AG04449 (cell line): Measurements from ENCODE around the gene GCLM.

Experiments used
- CTCF ChIA-PET: fragments of 350-600 bp; formaldehyde crosslinking; extraction: SDS; loops from one replicate; lab custom pipeline; 2021; ENCODE audit warnings: antibody characterized with exemption; lab: Yijun Ruan, JAX
- POLR2A ChIA-PET: fragments of 400-600, 350-600 bp; formaldehyde crosslinking; extraction: SDS; loops from one replicate; lab custom pipeline; 2020; ENCODE audit warnings: antibody characterized with exemption, inconsistent platforms; lab: Yijun Ruan, JAX
- DNase-seq: peaks from one replicate; pipeline ENCODE4 v3.0.0-alpha.2; 2010; ENCODE audit warnings: low read depth, low spot score
- H3K4me3 ChIP-seq: 2 replicates; pipeline ENCODE4 v1.5.1; 2011; ENCODE audit warnings: low read depth, mild to moderate bottlenecking, control low read depth, low read length
- CTCF ChIP-seq: IDR thresholded peaks from one replicate; pipeline ENCODE4 v1.5.1; 2011; ENCODE audit warnings: mild to moderate bottlenecking, moderate library complexity, low read length, control low read depth, inconsistent platforms; ENCODE audit not compliant: insufficient read depth; ENCODE audit errors: missing control alignments

GCLM gene

GRCh38 chr1:93904228-93904627, 5.0 kb downstream of the GCLM start:
- no peak for TF ChIP-seq CTCF
- no peak overlapping the region for H3K4me3 ChIP-seq
- ChIA-PET POLR2A (no interaction called here), CTCF (interaction anchor here (1.3 kb wide), 1 partner anchor 432 kb away, joined by 5 read pairs; no protein-coding TSS in a partner anchor)
- DNase-seq, result no peak

GRCh38 chr1:93900723-93901504, 8.3 kb downstream of the GCLM start:
- no peak for TF ChIP-seq CTCF
- DNase-seq, result no peak
- ChIA-PET CTCF (interaction anchor here (1.2 to 1.5 kb wide), 4 partner anchors 9 to 596 kb away, joined by 3 to 4 read pairs (median 4); partner anchors contain the start of gene GCLM), POLR2A (no interaction called here)
- no peak overlapping the region for H3K4me3 ChIP-seq

- POLR2A ChIA-PET, result no interaction called here
- CTCF ChIA-PET, result interaction anchor here (1.5 kb wide), 2 partner anchors 14 to 436 kb away, joined by 4 read pairs; no protein-coding TSS in a partner anchor
Measured at GRCh38 chr1:93899543-93900207, 9.6 kb downstream of the GCLM start.

GRCh38 chr1:93888900-93889299, 20.3 kb downstream of the GCLM start:
- DNase-seq, result no peak
- CTCF ChIA-PET, result interaction anchor here (2.7 kb wide), 1 partner anchor 21 kb away, joined by 14 read pairs; the partner anchor contains the start of gene GCLM
- POLR2A ChIA-PET, result no interaction called here
- no peak overlapping the region for H3K4me3 ChIP-seq
- no peak for TF ChIP-seq CTCF

More at GRCh38 chr1:93899543-93900207, 9.6 kb downstream of the GCLM start:
- H3K4me3 ChIP-seq, result no peak overlapping the region
- no peak for TF ChIP-seq CTCF
- DNase-seq, result no peak

GRCh38 chr1:93882269-93882668, 27.0 kb downstream of the GCLM start:
- no peak overlapping the region for H3K4me3 ChIP-seq
- POLR2A ChIA-PET, result no interaction called here
- no peak for TF ChIP-seq CTCF
- DNase-seq, result no peak
- CTCF ChIA-PET, result no interaction called here

- ChIA-PET CTCF (no interaction called here), POLR2A (no interaction called here)
- H3K4me3 ChIP-seq, result no peak overlapping the region
- DNase-seq, result peak; percentile 10
- TF ChIP-seq CTCF, result no peak
Measured at GRCh38 chr1:93880731-93881130, 28.5 kb downstream of the GCLM start.
